GM12892 (cell line): ENCODE results near the gene DNAJB6.

Source experiments
- POLR2A ChIP-seq: IDR thresholded peaks from 2 replicates; pipeline ENCODE4 v1.6.1; 2011; ENCODE audit warnings: low read depth, low read length, control low read depth
- POLR2AphosphoS5 ChIP-seq: IDR thresholded peaks from 2 replicates; pipeline ENCODE4 v1.6.1; 2011; ENCODE audit warnings: low read depth, low read length, control low read depth

- TF ChIP-seq POLR2A, result no peak
- no peak for TF ChIP-seq POLR2AphosphoS5
Measured at GRCh38 chr7:157292770-157293412, 43.9 kb upstream of the DNAJB6 start.
